SKM-1 treated with dmso at 0.1 percent for 144 hours (cell line): Measurements from ENCODE around the gene VPS39.

Experiments
- DNase-seq: peaks from one replicate; lab custom pipeline; 2025; ENCODE audit not compliant: unreplicated experiment; lab: John Stamatoyannopoulos, UW

VPS39 gene

GRCh38 chr15:42131006-42131405, 77.1 kb downstream of the VPS39 start:
- DNase-seq, result no peak

- DNase-seq, result no peak
Observed at GRCh38 chr15:42130246-42130986, 77.7 kb downstream of the VPS39 start.

- no peak for DNase-seq
Observed at GRCh38 chr15:42129364-42129763, 78.7 kb downstream of the VPS39 start.

- DNase-seq, result no peak
Observed at GRCh38 chr15:42128476-42128875, 79.6 kb downstream of the VPS39 start.

- DNase-seq, result no peak
Observed at GRCh38 chr15:42123546-42123945, 84.6 kb downstream of the VPS39 start.

GRCh38 chr15:42121682-42122081, 86.4 kb downstream of the VPS39 start:
- DNase-seq, result no peak

DNA sequence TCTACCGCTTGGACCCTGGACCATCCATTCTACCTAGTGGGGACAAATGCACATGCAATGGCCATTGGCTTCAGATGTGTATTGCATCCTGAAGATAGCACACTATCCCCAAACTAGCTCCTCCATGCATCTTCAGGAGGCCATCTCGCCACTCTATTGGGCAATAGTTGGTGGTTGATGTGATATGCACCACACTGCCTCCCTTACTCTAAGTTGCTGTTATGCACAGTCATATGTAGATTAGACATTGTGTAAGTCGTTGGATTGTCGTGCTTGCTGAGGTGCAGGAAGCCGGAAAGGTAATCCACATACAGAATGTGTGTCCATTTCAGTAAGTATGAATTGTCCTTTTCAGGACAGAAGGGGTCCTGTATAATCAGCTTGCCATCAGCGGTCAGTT, 87.1 kb downstream of the VPS39 start:
- DNase-seq, result peak; percentile 85

DNA sequence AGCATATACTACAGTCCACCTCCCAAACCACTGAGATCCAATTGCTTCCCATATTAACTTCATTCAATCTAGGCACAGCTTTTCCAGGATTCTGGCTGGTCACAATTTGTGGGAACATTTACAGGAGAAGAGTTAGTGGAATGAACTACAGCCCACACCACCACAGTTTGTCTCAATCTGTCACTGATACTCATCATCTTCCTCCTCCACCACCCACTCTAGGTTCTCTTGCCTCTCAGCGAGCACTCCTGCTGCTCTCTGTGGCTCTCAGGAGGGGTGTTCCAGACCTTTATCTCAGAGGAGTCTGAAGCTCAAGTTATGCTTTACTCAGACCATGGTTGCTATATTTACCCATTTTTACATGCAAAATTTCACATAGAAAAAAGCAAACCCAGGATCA, 87.8 kb downstream of the VPS39 start:
- no peak for DNase-seq

DNA sequence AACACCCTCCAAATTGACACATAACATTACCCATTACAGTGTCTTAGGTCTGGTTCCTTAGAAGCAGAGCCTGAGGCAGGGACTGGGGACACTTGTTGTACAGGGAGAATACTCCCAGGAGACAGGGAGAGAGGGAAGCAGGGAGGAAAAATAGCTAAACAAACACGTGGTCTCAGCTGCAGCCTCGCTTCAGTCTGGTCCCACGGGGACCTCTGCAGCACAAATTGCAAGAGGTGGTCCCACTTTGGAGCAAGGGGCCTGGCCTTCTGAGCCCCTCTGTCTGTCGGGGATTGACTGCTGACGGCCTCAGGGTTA, 88.7 kb downstream of the VPS39 start:
- DNase-seq, result no peak

GRCh38 chr15:42118650-42119445, 89.3 kb downstream of the VPS39 start:
- DNase-seq, result no peak

- DNase-seq, result peak; percentile 82
Observed at GRCh38 chr15:42111924-42112323, 96.2 kb downstream of the VPS39 start.

- no peak for DNase-seq
Observed at GRCh38 chr15:42110367-42110766, 97.7 kb downstream of the VPS39 start.

- DNase-seq, result peak; percentile 45
Observed at GRCh38 chr15:42108806-42109205, 99.3 kb downstream of the VPS39 start.
